GM12878 (cell line): ENCODE measurements around the gene GLS. TPM values are rescaled to one million over a fixed set of nuclear protein-coding genes. Genes with fewer than 3 reads are reported as not detected.

ENCODE experiments used
- ATAC-seq: fragments of 200-7000 bp; cut with Tn5 transposase; 3 replicates; pipeline ENCODE4 v1.9.1; 2020; ENCODE audit warnings: mild to moderate bottlenecking, moderate library complexity
- BruUV-seq: library from RNA; stranded (reverse); fragments of 400-500 nt; replicated peaks from 2 replicates; lab custom pipeline; 2021; lab: Mats Ljungman, UMichigan
- CTCF ChIA-PET: fragments of 300-600 bp; sonication (Branson Sonifier 250); formaldehyde crosslinking; extraction: SDS; loops from one replicate; lab custom pipeline; 2021; ENCODE audit warnings: inconsistent platforms; lab: Yijun Ruan, JAX
- POLR2A ChIA-PET: fragments of 350-600 bp; formaldehyde crosslinking; extraction: SDS; loops from one replicate; lab custom pipeline; 2021; ENCODE audit warnings: inconsistent platforms; lab: Charles Lee
- RAD21 ChIA-PET: fragments of 300-600 bp; sonication (Branson Sonifier 250); formaldehyde crosslinking; loops from one replicate; lab custom pipeline; 2023; ENCODE audit warnings: antibody characterized with exemption; ENCODE audit not compliant: unreplicated experiment; lab: Charles Lee
- SMC1A ChIA-PET: fragments of 300-600 bp; sonication (Branson Sonifier 250); formaldehyde crosslinking; loops from one replicate; lab custom pipeline; 2023; ENCODE audit not compliant: unreplicated experiment, uncharacterized antibody; lab: Charles Lee
- DNase-seq: peaks from one replicate; pipeline ENCODE4 v3.0.0-alpha.2; 2011; ENCODE audit warnings: low read depth, low spot score
- FAIRE-seq: peaks from 3 replicates; lab custom pipeline; 2011; peaks lifted over from hg19 to GRCh38; lab: Jason Lieb, UNC
- H2AFZ ChIP-seq: 2 replicates; pipeline ENCODE4 v1.6.0; 2011; ENCODE audit warnings: low read depth, low read length, control low read depth; ENCODE audit not compliant: control insufficient read depth
- H3K27ac ChIP-seq: 2 replicates; pipeline ENCODE4 v1.5.1; 2011; ENCODE audit warnings: control low read depth; ENCODE audit not compliant: control insufficient read depth, insufficient read depth
- H3K27me3 ChIP-seq, 2 experiments: replicated peaks in 1 of 2; 2 replicates each; pipeline versions ENCODE4 v1.6.0 to v1.6.1; 2011; ENCODE audit warnings: low read length in 1 of 2; ENCODE audit not compliant: control insufficient read depth in 2 of 2, insufficient read depth in 2 of 2
- H3K36me3 ChIP-seq, 2 experiments: 2 replicates each; pipeline ENCODE4 v1.5.1; 2011; ENCODE audit warnings: low read length in 1 of 2; ENCODE audit not compliant: control insufficient read depth in 2 of 2, insufficient read depth in 2 of 2
- H3K4me1 ChIP-seq: 2 replicates; pipeline ENCODE4 v1.6.1; 2011; ENCODE audit warnings: mild to moderate bottlenecking, low read length, moderate library complexity, mixed read lengths; ENCODE audit not compliant: control insufficient read depth, insufficient read depth
- H3K4me2 ChIP-seq: 2 replicates; pipeline ENCODE4 v1.6.0; 2011; ENCODE audit warnings: control low read depth; ENCODE audit not compliant: control insufficient read depth, insufficient read depth
- H3K4me3 ChIP-seq: fragments of 200-600 bp; sonication (generic); 2 replicates; pipeline ENCODE4 v1.5.1; 2016
- H3K79me2 ChIP-seq: 2 replicates; pipeline ENCODE4 v1.6.0; 2011; ENCODE audit warnings: low read length; ENCODE audit not compliant: control insufficient read depth, insufficient read depth
- H3K9ac ChIP-seq: 2 replicates; pipeline ENCODE4 v1.8.0; 2011; ENCODE audit warnings: low read length, control low read depth, mixed read lengths; ENCODE audit not compliant: control insufficient read depth, insufficient read depth
- H3K9me3 ChIP-seq: replicated peaks from 3 replicates; pipeline ENCODE4 v1.5.1; 2011; ENCODE audit warnings: mild to moderate bottlenecking, low read length; ENCODE audit not compliant: control insufficient read depth, insufficient read depth
- H4K20me1 ChIP-seq: 2 replicates; pipeline ENCODE4 v1.6.0; 2011; ENCODE audit not compliant: control insufficient read depth, insufficient read depth
- IRF3 ChIP-seq: fragments of 450-650 bp; IDR thresholded peaks from 2 replicates; pipeline ENCODE4 v1.6.1; 2014; ENCODE audit warnings: mild to moderate bottlenecking
- NRF1 ChIP-seq: conservative IDR thresholded peaks from 2 replicates; pipeline ENCODE4 v1.6.1; 2011; ENCODE audit warnings: mild to moderate bottlenecking, low read depth, low read length, improper control_type of control experiment
- POLR2AphosphoS5 ChIP-seq: IDR thresholded peaks from 2 replicates; pipeline ENCODE4 v1.6.1; 2011; ENCODE audit warnings: mild to moderate bottlenecking, low read length, inconsistent platforms
- POU2F2 ChIP-seq: IDR thresholded peaks from 3 replicates; pipeline ENCODE4 v1.6.1; 2011; ENCODE audit warnings: low read depth, mild to moderate bottlenecking, low read length, borderline replicate concordance
- RB1 ChIP-seq: fragments of 450-650 bp; formaldehyde crosslinking; IDR thresholded peaks from 2 replicates; pipeline ENCODE4 v1.6.1; 2017; ENCODE audit warnings: mild to moderate bottlenecking, borderline replicate concordance
- SKIL ChIP-seq: fragments of 450-650 bp; IDR thresholded peaks from 2 replicates; pipeline ENCODE4 v1.6.1; 2017; ENCODE audit warnings: mild to moderate bottlenecking, low read depth, inconsistent platforms; ENCODE audit not compliant: poor library complexity, severe bottlenecking
- TCF7 ChIP-seq: IDR thresholded peaks from 2 replicates; pipeline ENCODE4 v1.6.1; 2014; ENCODE audit warnings: antibody characterized with exemption, borderline replicate concordance
- WGBS: methylation state at CpG from one replicate; pipeline ENCODE4 v1.1.6; 2016; ENCODE audit warnings: low lambda C conversion rate; ENCODE audit not compliant: insufficient replicate concordance, insufficient coverage; ENCODE audit errors: missing lambda C conversion rate; 5-methylcytosine and 5-hydroxymethylcytosine counted together
- in situ Hi-C: fragments of 300-500 bp; cut with MboI; formaldehyde crosslinking; loops from 9 replicates; pipeline ENCODE4 v1.14.3; 2018; ENCODE audit warnings: mixed read lengths
- intact Hi-C: fragments of 100-400 bp; cut with micrococcal nuclease; formaldehyde crosslinking; loops from one replicate; pipeline ENCODE4 v1.14.2; 2022; ENCODE audit not compliant: unreplicated experiment
- polyA plus RNA-seq, 11 experiments: library from polyadenylated mRNA; depleted of rRNA in 4 of 11; unstranded in 6 of 11; stranded (reverse) in 5 of 11; fragments of >200 nt; fragmentation: Nextera tagmentation in 4 of 11; fragmentation: Illumina TruSeq in 1 of 11; extraction: Ambion mirVana in 4 of 11; extraction: Trizol in 1 of 11; gene quantifications; 1 replicate in 1 of 11; 2 replicates in 10 of 11; pipeline versions ENCODE4 v1.2.1 to v1.2.3, GENCODE V29; 2011 to 2016; ENCODE audit warnings: inconsistent platforms in 2 of 11, missing spikeins in 2 of 11, low read depth in 1 of 11
- total RNA-seq, 4 experiments: library from RNA; depleted of rRNA in 3 of 4; stranded (reverse); fragments of >200 nt in 3 of 4; fragmentation: Illumina TruSeq in 1 of 4; extraction: Trizol in 1 of 4; gene quantifications; 2 replicates each; pipeline versions ENCODE4 v1.2.1 to v1.2.3, GENCODE V29; 2013 to 2021
- TF ChIP-seq, protein P1 (sequence below): IDR thresholded peaks from 2 replicates; pipeline ENCODE4 v1.6.1; 2012; ENCODE audit warnings: low read depth, low read length, improper control_type of control experiment

GLS gene
- total and polyA plus RNA-seq, 10 of the 15 experiments (the other 5 are each of a cell fraction or from before 2014, with no cell fraction given): 15.7 to 145 (median 70.8) TPM

- Histone ChIP-seq H3K9ac (no peak overlapping the region), H3K4me1 (peaks cover 9% of the 10 kb centered on the region), H3K36me3 (peaks cover 13 to 56% of the 10 kb centered on the region in 2 experiments), H3K4me2 (peak overlapping the region; percentile 64), H3K79me2 (peaks cover 92% of the 10 kb centered on the region), H3K4me3 (peak overlapping the region; percentile 39), H2AFZ (no peak overlapping the region), H3K9me3 (peaks cover 12% of the 10 kb centered on the region; the same call in 2 of the 3 replicates), H3K27ac (no peak overlapping the region), H4K20me1 (peaks cover 13% of the 10 kb centered on the region), H3K27me3 (no peaks in the 10 kb centered on the region)
- FAIRE-seq: no peak
- no peak for DNase-seq
- CTCF ChIA-PET: interaction anchor here (0.9 to 2.1 kb wide), 3 partner anchors 9 to 40 kb away, joined by 3 to 6 read pairs (median 4); no protein-coding TSS in a partner anchor
- ATAC-seq: no peak
- in situ Hi-C loops: no loop called here
- SMC1A ChIA-PET: interaction anchor here (1.5 to 3.8 kb wide), 3 partner anchors 11 to 20 kb away, joined by 4 to 17 read pairs (median 16); no protein-coding TSS in a partner anchor
- POLR2A ChIA-PET: interaction anchor here (0.6 to 5.7 kb wide), 3 partner anchors 10 to 159 kb away, joined by 3 to 75 read pairs (median 3); no protein-coding TSS in a partner anchor
- 93% methylated on average over 4 of the region's 4 CpGs for WGBS
- no TSS peak for BruUV-seq
- no peak for TF ChIP-seq NRF1
- peak; percentile 85 for TF ChIP-seq POLR2AphosphoS5
- TF ChIP-seq POU2F2: peak; percentile 17; the same call in 1 of the 3 replicates
- no peak for TF ChIP-seq TCF7
- TF ChIP-seq SKIL: no peak
- TF ChIP-seq, protein P1, sequence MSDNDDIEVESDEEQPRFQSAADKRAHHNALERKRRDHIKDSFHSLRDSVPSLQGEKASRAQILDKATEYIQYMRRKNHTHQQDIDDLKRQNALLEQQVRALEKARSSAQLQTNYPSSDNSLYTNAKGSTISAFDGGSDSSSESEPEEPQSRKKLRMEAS: no peak
- no peak for TF ChIP-seq RB1
- TF ChIP-seq IRF3: no peak
- RAD21 ChIA-PET: interaction anchor here (1.0 to 1.1 kb wide), 2 partner anchors 10 to 15 kb away, joined by 3 read pairs; no protein-coding TSS in a partner anchor
- intact Hi-C loops: loop anchor here (5.0 kb wide), 1 partner anchor 127 kb away; the partner anchor contains the start of gene GLS
These were observed 129.1 kb downstream of the GLS start for GRCh38 chr2:191009541-191010374.
